Neuronal stem cell (in vitro differentiated cells): ENCODE results near the gene ASB2.
A peak's percentile ranks its signal among the peaks of the same experiment; 100 is the strongest.

Experiments used
- DNase-seq: peaks from one replicate; pipeline ENCODE4 v3.0.0-alpha.2; 2013; ENCODE audit warnings: low spot score
- H2AFZ ChIP-seq: one replicate; pipeline ENCODE4 v1.6.1; 2013; ENCODE audit warnings: mild to moderate bottlenecking, low read length, inconsistent platforms
- H2AK5ac ChIP-seq: 2 replicates; pipeline ENCODE4 v1.6.1; 2013; ENCODE audit warnings: low read depth, mild to moderate bottlenecking, inconsistent platforms, low read length, moderate library complexity, mixed read lengths
- H2BK120ac ChIP-seq: 2 replicates; pipeline ENCODE4 v1.6.1; 2013; ENCODE audit warnings: low read depth, mild to moderate bottlenecking, inconsistent platforms, low read length, moderate library complexity, mixed read lengths
- H2BK12ac ChIP-seq: one replicate; pipeline ENCODE4 v1.6.1; 2013; ENCODE audit warnings: low read length, inconsistent platforms
- H2BK15ac ChIP-seq: 2 replicates; pipeline ENCODE4 v1.6.1; 2013; ENCODE audit warnings: mild to moderate bottlenecking, low read length, inconsistent platforms, mixed read lengths
- H2BK5ac ChIP-seq: one replicate; pipeline ENCODE4 v1.6.1; 2013; ENCODE audit warnings: inconsistent platforms, mild to moderate bottlenecking, low read length, moderate library complexity
- H3K14ac ChIP-seq: one replicate; pipeline ENCODE4 v1.6.1; 2013; ENCODE audit warnings: low read length, inconsistent platforms
- H3K18ac ChIP-seq: 2 replicates; pipeline ENCODE4 v1.6.1; 2013; ENCODE audit warnings: low read length, inconsistent platforms
- H3K23ac ChIP-seq: 2 replicates; pipeline ENCODE4 v1.6.1; 2013; ENCODE audit warnings: low read depth, mild to moderate bottlenecking, mixed read lengths, low read length, inconsistent platforms; ENCODE audit not compliant: poor library complexity
- H3K27ac ChIP-seq: replicated peaks from 3 replicates; pipeline ENCODE4 v1.5.1; 2013; ENCODE audit warnings: low read length, inconsistent platforms
- H3K27me3 ChIP-seq, 3 experiments: 2 replicates each; pipeline ENCODE4 v1.6.1; 2013; ENCODE audit warnings: low read length in 3 of 3, mild to moderate bottlenecking in 2 of 3, inconsistent platforms in 1 of 3, low read depth in 1 of 3, mixed read lengths in 1 of 3, moderate library complexity in 1 of 3; ENCODE audit not compliant: control insufficient read depth in 3 of 3, insufficient read depth in 3 of 3
- H3K36me3 ChIP-seq, 2 donors: replicated peaks in 1 of 2; 2 replicates each; pipeline ENCODE4 v1.6.1; 2013; ENCODE audit warnings: low read length in 2 of 2; ENCODE audit not compliant: control insufficient read depth in 2 of 2, insufficient read depth in 2 of 2
- H3K4ac ChIP-seq: 2 replicates; pipeline ENCODE4 v1.6.1; 2013; ENCODE audit warnings: inconsistent platforms, mild to moderate bottlenecking, low read length, moderate library complexity
- H3K4me1 ChIP-seq, 2 donors: 1 replicate in 1 of 2; 2 replicates in 1 of 2; pipeline ENCODE4 v1.6.1; 2013; ENCODE audit warnings: low read length in 2 of 2, low read depth in 1 of 2; ENCODE audit not compliant: control insufficient read depth in 2 of 2, insufficient read depth in 1 of 2
- H3K4me2 ChIP-seq: one replicate; pipeline ENCODE4 v1.6.1; 2013; ENCODE audit warnings: mild to moderate bottlenecking, low read length, inconsistent platforms; ENCODE audit not compliant: insufficient read depth, poor library complexity, severe bottlenecking
- H3K4me3 ChIP-seq, 2 donors: 2 replicates each; pipeline ENCODE4 v1.5.1; 2013; ENCODE audit warnings: low read length in 2 of 2, mild to moderate bottlenecking in 2 of 2, inconsistent platforms in 1 of 2, moderate library complexity in 1 of 2
- H3K79me1 ChIP-seq: one replicate; pipeline ENCODE4 v1.6.1; 2013; ENCODE audit warnings: low read depth, mild to moderate bottlenecking, inconsistent platforms, low read length, moderate library complexity
- H3K9ac ChIP-seq: one replicate; pipeline ENCODE4 v1.6.1; 2013; ENCODE audit warnings: mild to moderate bottlenecking, low read depth, low read length, inconsistent platforms; ENCODE audit not compliant: poor library complexity
- H3K9me3 ChIP-seq, 2 donors: replicated peaks in 1 of 2; 2 replicates each; pipeline versions ENCODE3 to v1.6.1; 2013; ENCODE audit warnings: low read length in 2 of 2, mild to moderate bottlenecking in 2 of 2, inconsistent platforms in 1 of 2, low read depth in 1 of 2, mixed read lengths in 1 of 2, moderate library complexity in 1 of 2; ENCODE audit not compliant: control insufficient read depth in 2 of 2, insufficient read depth in 1 of 2
- H4K8ac ChIP-seq: one replicate; pipeline ENCODE4 v1.6.1; 2013; ENCODE audit warnings: low read depth, mild to moderate bottlenecking, inconsistent platforms, low read length, moderate library complexity
- H4K91ac ChIP-seq: one replicate; pipeline ENCODE4 v1.6.1; 2013; ENCODE audit warnings: low read length, low read depth, mild to moderate bottlenecking, inconsistent platforms; ENCODE audit not compliant: poor library complexity
- WGBS, 2 donors: extraction: QIAGEN DNeasy Blood & Tissue Kit; methylation state at CpG; one replicate each; pipeline ENCODE4 v1.1.7; 2013; ENCODE audit warnings: missing lambda C conversion rate in 2 of 2, mixed read lengths in 1 of 2; ENCODE audit not compliant: insufficient read length in 2 of 2, insufficient replicate concordance in 1 of 2; ENCODE audit errors: extremely low coverage in 2 of 2; 5-methylcytosine and 5-hydroxymethylcytosine counted together

The ASB2 gene

GRCh38 chr14:94001501-94002396 is 25.4 kb upstream of the ASB2 start:
- no peak overlapping the region for H4K91ac ChIP-seq
- H4K8ac ChIP-seq: no peak overlapping the region
- no peaks in the 10 kb centered on the region for H3K9me3 ChIP-seq
- H3K27ac ChIP-seq: no peak overlapping the region
- H3K14ac ChIP-seq: no peak overlapping the region
- H3K4me3 ChIP-seq: no peak overlapping the region
- H3K36me3 ChIP-seq: no peaks in the 10 kb centered on the region
- H3K4me2 ChIP-seq: no peak overlapping the region
- no peaks in the 10 kb centered on the region for H3K79me1 ChIP-seq
- H2AK5ac ChIP-seq: peak overlapping the region; percentile 3
- peaks cover 0 to 3% of the 10 kb centered on the region in 2 donors for H3K4me1 ChIP-seq
- DNase-seq: peak; percentile 56
- no peak overlapping the region for H3K4ac ChIP-seq
- H2BK15ac ChIP-seq: peak overlapping the region; percentile 1
- H3K27me3 ChIP-seq: peaks cover 0 to 34% (median 2%) of the 10 kb centered on the region in 3 experiments
- no peak overlapping the region for H3K18ac ChIP-seq
- no peak overlapping the region for H2BK12ac ChIP-seq
- no peak overlapping the region for H2BK120ac ChIP-seq
- WGBS, 2 donors: no CpG with 5 or more reads among the region's 26 CpGs
- H3K9ac ChIP-seq: no peak overlapping the region
- H2BK5ac ChIP-seq: no peak overlapping the region
- no peak overlapping the region for H3K23ac ChIP-seq
- peak overlapping the region; percentile 48 for H2AFZ ChIP-seq

DNA sequence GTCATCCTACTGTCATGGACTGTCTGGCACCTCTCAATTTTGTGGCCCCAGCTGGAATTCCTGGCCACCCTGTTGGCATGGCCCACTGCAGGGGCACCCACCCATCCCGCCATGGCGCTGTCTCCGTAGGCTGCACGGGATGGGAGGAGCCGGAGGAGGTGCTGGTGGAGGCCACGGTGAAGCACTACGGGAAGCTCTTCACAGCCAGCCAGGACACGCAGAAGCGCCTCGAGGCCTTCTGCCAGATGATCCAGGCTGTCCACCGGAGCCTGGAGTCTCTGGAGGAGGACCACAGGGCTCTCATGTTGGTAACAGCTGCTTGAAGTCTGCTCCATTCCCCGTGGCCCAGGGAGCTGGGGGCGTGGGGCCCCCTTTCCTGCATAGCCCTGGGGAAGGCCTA is 24.6 kb upstream of the ASB2 start:
- Histone ChIP-seq H3K14ac (no peak overlapping the region), H2BK12ac (no peak overlapping the region), H2AFZ (peak overlapping the region; percentile 48), H3K18ac (peak overlapping the region; percentile 84), H3K79me1 (no peaks in the 10 kb centered on the region), H4K91ac (no peak overlapping the region), H3K4me1 (peaks cover 0 to 4% of the 10 kb centered on the region in 2 donors), H3K27me3 (peaks cover 0 to 35% (median 2%) of the 10 kb centered on the region in 3 experiments), H2BK5ac (no peak overlapping the region), H3K4me3 (no peak overlapping the region), H3K9ac (peak overlapping the region; percentile 63), H3K36me3 (no peaks in the 10 kb centered on the region), H2BK15ac (peak overlapping the region; percentile 1), H4K8ac (no peak overlapping the region), H3K4ac (no peak overlapping the region), H3K9me3 (no peaks in the 10 kb centered on the region), H3K23ac (no peak overlapping the region), H3K27ac (no peak overlapping the region), H2AK5ac (peak overlapping the region; percentile 3), H3K4me2 (no peak overlapping the region), H2BK120ac (peak overlapping the region; percentile 37)
- WGBS, 2 donors: no CpG with 5 or more reads among the region's 13 CpGs
- no peak for DNase-seq

- Histone ChIP-seq H3K23ac (no peak overlapping the region), H2BK5ac (no peak overlapping the region), H3K79me1 (no peaks in the 10 kb centered on the region), H2AFZ (no peak overlapping the region), H3K27ac (no peak overlapping the region), H4K91ac (no peak overlapping the region), H3K4me2 (no peak overlapping the region), H3K4me1 (peaks cover 0 to 5% of the 10 kb centered on the region in 2 donors), H3K27me3 (peaks cover 0 to 43% (median 2%) of the 10 kb centered on the region in 3 experiments), H3K18ac (no peak overlapping the region), H3K14ac (no peak overlapping the region), H2BK12ac (peak overlapping the region; percentile 66), H3K9me3 (no peaks in the 10 kb centered on the region), H3K9ac (no peak overlapping the region), H4K8ac (no peak overlapping the region), H3K4me3 (no peak overlapping the region), H2AK5ac (peak overlapping the region; percentile 3), H3K4ac (no peak overlapping the region), H3K36me3 (no peaks in the 10 kb centered on the region), H2BK15ac (no peak overlapping the region), H2BK120ac (no peak overlapping the region)
- no peak for DNase-seq
- no CpG with 5 or more reads among the region's 6 CpGs for WGBS, 2 donors
Observed at GRCh38 chr14:94000267-94000666, 23.9 kb upstream of the ASB2 start.

- Histone ChIP-seq H3K9me3 (no peaks in the 10 kb centered on the region), H4K91ac (no peak overlapping the region), H2AFZ (no peak overlapping the region), H3K79me1 (no peaks in the 10 kb centered on the region), H3K27ac (no peak overlapping the region), H3K18ac (peak overlapping the region; percentile 63), H2BK15ac (peak overlapping the region; percentile 45), H2BK120ac (no peak overlapping the region), H3K4me3 (no peak overlapping the region), H2BK12ac (no peak overlapping the region), H3K36me3 (no peaks in the 10 kb centered on the region), H3K9ac (no peak overlapping the region), H3K27me3 (peaks cover 0 to 47% (median 2%) of the 10 kb centered on the region in 3 experiments), H3K4me2 (no peak overlapping the region), H3K4me1 (peaks cover 0 to 5% of the 10 kb centered on the region in 2 donors), H3K23ac (no peak overlapping the region), H2BK5ac (no peak overlapping the region), H3K4ac (no peak overlapping the region), H2AK5ac (no peak overlapping the region), H4K8ac (no peak overlapping the region), H3K14ac (no peak overlapping the region)
- no peak for DNase-seq
- WGBS, 2 donors: no CpG with 5 or more reads among the region's 8 CpGs
Observed at GRCh38 chr14:93999573-93999972, 23.2 kb upstream of the ASB2 start.
